GM21447 (cell line): ENCODE results near the gene MCRIP1.

Source experiments
- ATAC-seq: cut with Tn5 transposase; IDR thresholded peaks from one replicate; pipeline ENCODE4 v1.9.1; 2021; ENCODE audit not compliant: unreplicated experiment

MCRIP1 gene

DNA sequence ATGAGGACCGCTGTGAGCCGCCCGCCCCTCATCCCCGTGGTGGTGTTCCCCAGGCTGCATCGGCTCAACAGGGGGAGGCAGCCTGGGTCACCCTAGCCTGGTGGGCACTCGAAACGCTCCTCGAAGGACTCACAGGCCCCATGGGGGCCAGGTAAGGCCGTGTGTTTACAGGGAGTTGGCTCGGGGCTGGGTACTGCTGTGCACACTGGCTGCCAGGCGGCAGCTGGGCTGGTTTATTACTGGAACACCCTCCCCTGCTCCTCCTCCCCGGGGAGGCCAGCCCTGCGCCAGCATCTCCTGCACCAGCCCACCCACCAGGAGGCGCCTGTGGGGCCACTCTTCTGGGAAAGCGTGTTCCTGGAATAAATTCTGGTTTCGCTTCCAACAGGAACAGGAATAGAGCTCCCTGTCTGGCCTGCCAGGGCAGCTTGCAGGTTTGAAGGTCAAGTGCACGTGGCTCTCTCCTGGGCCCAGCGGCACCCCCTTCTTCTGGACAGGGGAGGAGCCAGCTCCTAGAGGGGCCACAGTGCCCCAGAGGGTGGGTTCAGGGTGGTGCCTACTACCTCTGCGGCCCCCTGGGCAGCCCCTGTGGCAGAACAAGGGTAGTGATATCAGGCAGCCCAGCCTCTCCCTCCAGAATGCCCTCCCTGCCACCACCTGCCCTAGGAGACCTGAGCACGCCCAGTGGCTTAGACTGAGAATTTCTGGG lies 11.3 kb downstream of the MCRIP1 start:
- no peak for ATAC-seq

DNA sequence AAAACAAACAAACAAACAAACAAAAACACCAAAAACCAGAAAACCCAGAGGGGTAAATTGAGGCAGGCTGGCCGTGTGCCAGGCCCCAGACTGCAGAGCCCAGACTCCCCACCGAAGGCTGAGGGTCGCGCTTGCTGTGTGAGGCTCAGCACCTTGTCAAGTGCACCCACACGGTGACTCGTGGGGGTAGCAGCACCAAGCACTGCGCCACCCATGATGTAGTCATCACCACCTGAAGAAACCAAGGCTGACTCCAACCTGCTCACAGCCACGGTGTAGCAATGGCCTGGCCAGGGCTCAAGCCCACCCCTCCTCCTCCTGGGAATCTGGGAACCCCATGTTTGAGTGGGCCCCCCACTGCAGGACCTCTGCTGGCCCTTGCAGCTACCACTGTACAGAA lies 11.9 kb downstream of the MCRIP1 start:
- ATAC-seq, result no peak

DNA sequence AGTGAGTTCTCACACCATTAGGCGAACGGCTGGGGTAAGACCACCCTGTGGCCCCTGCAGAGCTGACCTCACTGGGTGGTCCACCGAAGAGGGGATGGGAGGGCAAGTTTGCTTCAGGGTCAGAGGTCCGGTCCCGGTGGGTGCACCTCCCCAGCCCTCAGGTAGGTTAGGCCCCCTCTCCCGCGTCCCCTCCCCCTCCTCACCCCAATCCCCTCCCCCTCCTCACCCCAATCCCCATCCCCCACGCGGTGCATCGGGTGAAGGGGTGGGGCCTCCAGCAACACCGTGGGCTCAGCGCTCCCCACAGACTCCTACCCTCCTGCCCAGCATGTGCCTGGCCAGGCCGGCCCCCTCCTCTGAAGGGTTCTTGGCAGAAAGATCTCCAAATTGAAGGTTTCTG lies 13.4 kb downstream of the MCRIP1 start:
- ATAC-seq, result no peak

DNA sequence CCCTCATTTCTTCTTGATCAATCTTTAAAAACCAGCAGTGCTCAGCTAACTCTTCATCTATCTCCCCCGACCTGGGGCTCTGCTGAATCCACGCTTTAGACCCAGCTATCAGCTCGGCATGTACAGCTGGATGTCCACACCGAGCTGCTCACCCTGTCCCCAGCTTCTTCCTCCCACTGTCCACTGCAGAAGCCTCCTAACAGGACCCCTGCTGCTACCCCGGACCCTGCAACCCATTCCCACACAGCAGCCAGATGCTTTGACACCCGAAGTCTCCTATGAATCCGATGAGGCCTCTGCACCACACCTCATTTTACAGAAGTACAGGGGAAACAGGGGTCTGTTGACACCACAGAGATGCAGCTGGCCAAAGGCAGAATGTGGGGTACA lies 15.3 kb downstream of the MCRIP1 start:
- ATAC-seq, result no peak

DNA sequence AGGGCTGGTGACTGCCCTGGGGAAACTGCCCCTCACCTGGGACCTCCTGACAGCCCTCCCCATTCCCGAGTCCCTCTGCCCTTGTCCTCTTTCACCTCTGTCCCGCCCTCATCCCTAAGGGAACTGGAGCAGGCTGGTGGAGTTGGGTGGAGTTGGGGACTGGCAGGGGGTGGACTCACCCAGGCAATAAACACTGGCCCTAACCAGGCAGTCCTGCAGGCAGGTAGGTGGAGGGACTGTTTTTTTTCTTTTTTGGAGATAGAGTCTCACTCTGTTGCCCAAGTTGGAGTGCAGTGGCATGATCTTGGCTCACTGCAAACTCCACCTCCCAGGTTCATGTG lies 17.5 kb downstream of the MCRIP1 start:
- ATAC-seq, result no peak

DNA sequence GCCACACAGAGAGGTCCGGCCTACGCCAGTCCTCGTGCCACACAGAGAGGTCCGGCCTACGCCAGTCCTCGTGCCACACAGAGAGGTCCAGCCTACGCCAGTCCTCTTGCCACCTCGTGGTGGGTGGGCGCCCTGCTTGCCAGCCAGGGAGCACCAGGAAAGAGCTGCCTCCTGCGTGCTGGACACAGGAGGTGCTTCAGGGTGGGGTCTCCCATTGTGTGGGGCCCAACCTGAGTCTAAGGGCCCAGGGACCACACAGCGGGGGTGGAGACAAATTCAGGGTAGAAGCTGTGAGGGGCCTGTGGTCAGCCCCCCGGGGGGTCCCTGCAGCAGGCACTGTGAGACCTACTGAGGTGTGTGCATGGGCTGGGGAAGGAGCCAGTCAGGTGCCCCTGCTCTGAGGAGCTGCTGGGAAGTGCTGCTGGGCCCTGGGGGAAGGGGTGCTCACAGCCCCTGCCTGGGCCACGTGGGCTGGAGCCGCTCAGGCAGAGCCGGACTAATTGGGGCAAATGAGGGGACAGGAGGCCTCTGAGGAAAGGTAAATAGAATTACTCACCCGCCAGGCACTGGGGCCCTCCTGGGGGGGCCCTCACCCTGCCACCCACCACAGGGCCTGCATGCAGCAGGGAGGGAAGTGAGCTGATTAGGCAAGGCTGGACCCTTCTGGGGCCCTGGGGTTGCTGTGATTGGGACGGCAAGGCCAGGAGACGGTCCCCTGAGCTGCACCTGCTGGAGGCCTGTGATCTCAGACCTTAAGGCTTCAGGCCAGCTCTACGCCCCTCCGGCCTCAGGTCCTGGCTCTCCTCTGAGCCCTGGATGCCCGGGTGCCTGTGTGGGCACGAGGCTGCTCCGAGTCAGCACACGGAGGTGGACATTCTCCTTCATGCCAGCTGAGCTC lies 18.1 kb downstream of the MCRIP1 start:
- ATAC-seq, result no peak

DNA sequence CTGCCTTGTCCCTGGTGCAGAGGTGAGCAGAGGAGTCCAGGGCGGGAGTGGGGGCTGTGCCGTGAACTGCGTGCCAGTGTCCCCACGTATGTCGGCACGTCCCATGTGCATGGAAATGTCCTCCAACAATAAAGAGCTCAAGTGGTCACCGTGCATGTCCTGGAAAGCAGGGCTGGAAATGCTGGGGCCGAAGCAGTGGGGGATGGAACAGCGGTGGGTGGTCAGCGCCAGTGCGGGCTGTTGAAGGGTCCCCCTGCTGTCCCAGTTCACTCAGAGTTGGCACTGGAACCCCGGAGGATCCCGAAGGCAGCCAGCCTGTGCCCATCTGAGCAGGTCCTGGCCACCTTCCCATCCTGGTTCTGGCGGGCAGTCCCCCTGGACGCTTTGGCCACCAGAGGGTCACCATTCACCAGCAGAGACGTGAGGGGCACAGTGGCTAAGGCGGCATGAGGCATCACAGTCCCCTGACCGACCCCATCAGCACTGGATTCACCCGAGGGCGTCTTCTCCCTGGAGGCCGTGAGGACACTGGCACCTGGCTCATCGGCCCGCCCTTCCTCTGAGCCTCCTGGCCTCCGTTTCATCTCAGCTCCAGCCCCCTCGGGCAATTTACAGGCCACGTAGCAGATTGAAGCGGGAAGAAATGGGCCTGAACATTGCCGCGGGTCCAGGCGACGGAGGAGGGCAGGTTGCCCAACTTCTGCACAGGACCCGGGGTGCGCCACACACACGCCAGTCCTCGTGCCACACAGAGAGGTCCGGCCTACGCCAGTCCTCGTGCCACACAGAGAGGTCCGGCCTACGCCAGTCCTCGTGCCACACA lies 19.0 kb downstream of the MCRIP1 start:
- no peak for ATAC-seq

DNA sequence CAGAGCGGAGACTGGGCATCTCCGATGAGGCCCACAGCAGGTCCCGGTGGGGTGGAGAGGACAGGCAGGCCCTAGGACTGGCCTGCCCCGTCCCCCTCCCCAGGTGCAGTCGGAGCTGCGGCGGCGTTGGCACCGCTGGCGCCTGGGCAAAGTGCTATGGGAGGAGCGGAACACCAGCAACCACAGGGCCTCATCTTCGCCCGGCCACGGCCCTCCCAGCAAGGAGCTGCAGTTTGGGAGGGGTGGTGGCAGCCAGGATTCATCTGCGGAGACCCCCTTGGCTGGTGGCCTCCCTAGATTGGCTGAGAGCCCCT lies 19.8 kb downstream of the MCRIP1 start:
- ATAC-seq, result no peak

DNA sequence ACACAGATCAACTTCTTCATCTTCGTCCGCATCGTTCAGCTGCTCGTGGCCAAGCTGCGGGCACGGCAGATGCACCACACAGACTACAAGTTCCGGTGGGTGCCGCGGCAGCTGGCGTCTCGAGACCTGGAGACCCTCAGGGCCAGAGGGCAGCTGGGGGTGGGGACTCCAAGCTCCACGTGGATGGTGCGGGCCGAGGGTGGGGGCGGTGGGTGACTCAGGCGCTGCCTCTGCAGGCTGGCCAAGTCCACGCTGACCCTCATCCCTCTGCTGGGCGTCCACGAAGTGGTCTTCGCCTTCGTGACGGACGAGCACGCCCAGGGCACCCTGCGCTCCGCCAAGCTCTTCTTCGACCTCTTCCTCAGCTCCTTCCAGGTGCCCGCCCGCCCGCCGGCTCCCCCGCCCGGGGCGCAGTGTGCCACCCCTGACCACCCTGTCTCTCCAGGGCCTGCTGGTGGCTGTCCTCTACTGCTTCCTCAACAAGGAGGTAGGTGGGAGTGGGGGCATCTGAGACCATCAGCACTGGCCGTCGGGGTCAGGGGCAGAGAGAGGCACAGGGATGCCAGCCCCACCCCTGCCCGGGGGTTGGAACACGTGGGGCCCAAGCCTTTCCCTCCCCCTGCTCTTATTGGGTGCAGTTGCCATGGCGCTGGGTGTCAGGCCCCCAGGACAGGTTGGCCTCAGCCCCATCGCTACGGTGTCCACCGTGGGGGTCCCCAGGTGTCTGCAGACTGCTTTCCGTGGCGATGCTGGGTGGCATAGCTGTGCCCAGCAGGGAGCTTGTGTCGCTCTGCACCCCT lies 20.3 kb downstream of the MCRIP1 start:
- ATAC-seq, result no peak

DNA sequence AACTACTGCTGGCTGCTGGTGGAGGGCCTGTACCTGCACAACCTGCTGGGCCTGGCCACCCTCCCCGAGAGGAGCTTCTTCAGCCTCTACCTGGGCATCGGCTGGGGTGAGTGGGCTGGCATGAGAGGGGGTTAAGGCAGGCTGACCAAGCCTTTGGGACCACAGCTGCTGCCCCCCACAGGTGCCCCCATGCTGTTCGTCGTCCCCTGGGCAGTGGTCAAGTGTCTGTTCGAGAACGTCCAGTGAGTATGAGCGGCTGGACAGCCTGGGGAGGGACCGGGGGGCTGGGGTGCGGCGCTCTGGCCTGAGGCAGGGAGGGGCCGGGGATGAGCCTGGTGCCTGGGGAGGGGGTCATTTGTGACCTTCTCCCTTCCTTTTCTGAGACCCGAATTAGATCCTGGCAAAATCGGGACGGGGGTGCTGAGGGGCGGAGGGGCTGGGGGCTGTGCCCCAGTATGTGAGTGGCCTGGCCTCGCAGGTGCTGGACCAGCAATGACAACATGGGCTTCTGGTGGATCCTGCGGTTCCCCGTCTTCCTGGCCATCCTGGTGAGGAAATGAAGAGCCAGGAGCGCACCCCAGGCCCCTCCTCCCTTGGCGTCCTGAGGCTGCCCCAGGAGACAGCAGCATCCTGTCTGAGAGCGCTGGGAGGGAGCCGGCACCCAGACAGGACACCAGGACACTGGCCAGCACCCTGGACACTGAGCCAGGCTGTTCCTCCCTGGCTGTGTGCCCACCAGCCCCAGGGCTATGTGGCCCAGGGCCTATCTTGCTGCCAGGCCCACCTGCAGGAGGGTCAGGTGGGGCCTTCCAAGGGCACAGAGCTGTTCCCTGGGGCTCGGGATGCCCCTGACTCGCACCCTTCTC lies 21.2 kb downstream of the MCRIP1 start:
- ATAC-seq, result no peak

DNA sequence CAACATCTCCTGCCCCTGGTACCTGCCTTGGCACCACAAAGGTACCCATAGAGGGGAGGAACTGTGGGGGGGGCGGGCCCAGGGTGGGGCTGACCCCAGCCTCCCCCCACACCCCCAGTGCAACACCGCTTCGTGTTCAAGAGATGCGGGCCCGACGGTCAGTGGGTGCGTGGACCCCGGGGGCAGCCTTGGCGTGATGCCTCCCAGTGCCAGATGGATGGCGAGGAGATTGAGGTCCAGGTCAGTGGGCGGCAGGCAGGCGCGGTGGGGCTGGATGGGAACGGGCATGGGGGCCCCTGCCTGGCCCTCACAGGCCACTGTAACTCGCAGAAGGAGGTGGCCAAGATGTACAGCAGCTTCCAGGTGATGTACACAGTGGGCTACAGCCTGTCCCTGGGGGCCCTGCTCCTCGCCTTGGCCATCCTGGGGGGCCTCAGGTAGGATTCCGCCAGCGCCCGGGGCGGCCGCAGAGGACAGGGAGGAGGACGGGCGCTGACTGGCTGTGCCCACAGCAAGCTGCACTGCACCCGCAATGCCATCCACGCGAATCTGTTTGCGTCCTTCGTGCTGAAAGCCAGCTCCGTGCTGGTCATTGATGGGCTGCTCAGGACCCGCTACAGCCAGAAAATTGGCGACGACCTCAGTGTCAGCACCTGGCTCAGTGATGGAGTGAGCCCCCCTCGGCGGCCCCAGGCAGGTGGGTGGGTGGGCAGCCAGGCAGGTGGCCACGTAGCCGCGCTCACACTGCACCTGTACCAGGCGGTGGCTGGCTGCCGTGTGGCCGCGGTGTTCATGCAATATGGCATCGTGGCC lies 22.0 kb downstream of the MCRIP1 start:
- ATAC-seq, result no peak

DNA sequence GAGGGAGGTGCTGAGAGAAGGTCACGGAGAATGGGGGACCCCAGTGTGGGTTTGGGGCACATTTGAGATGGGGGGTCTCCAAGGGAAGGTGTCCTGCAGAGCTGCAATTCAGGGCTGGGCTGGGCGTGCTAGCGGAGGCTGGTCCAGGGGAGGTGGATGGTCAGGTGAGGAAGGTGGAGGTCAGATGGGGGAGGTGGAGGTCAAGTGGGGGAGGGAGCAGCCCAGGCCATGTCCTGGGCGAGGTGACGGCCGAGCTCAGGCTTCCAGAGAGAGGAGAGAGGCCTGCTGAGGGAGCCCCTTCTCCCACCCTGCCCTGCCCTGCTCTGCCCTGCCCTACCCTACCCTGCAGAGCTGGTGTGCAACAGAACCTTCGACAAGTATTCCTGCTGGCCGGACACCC lies 22.6 kb downstream of the MCRIP1 start:
- no peak for ATAC-seq

DNA sequence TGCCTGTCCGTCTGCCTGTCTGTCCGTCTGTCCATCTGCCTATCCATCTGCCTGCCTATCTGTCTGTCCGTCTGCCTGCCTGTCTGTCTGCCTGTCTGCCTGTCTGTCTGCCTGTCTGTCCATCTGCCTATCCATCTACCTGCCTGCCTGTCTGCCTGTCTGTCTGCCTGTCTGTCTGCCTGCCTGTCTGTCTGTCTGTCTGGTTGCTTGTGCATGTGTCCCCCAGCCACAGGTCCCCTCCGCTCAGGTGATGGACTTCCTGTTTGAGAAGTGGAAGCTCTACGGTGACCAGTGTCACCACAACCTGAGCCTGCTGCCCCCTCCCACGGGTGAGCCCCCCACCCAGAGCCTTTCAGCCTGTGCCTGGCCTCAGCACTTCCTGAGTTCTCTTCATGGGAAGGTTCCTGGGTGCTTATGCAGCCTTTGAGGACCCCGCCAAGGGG lies 23.5 kb downstream of the MCRIP1 start:
- no peak for ATAC-seq

DNA sequence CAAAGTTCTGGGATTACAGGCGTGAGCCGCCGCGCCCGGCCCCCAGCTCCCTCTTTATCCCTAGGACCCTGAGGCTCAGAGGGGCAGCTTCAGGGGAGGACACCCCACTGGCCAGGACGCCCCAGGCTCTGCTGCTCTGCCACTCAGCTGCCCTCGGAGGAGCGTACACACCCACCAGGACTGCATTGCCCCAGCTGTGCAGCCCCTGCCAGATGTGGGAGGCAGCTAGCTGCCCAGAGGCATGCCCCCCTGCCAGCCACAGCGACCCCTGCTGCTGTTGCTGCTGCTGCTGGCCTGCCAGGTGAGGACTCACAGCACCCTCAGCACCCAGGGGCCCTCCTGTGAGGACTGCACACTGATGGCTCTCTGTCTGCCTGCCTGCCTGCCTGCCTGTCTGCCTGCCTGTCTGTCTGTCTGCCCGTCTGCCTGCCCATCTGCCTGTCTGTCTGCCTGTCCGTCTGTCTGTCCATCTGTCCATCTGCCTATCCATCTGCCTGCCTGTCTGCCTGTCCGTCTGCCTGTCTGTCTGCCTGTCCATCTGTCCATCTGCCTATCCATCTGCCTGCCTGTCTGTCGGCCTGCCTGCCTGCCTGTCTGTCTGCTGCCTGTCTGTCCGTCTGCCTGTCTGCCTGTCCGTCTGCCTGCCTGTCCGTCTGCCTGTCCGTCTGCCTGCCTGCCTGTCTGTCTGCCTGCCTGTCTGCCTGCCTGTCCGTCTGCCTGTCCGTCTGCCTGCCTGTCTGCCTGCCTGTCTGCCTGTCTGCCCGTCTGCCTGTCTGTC lies 24.1 kb downstream of the MCRIP1 start:
- ATAC-seq, result no peak

DNA sequence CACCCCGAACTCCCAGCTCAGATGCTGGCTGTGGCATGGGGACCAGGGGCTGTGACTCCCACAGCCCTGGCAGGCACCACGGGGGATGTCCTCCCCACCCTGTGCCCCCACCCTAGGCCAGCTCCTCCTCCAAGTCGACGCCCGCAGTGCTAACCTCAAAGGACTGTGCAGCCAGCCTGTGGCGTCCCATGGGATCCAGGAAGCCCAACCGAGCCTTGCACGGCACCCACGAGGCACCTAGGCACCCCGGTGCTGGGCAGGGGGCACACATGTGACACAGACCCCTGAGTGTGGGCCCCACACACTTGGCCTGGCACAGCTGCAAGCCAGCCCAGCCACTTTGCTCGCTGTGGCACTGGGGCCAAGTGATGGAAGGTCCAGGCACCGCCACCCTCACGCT lies 25.3 kb downstream of the MCRIP1 start:
- ATAC-seq, result no peak

DNA sequence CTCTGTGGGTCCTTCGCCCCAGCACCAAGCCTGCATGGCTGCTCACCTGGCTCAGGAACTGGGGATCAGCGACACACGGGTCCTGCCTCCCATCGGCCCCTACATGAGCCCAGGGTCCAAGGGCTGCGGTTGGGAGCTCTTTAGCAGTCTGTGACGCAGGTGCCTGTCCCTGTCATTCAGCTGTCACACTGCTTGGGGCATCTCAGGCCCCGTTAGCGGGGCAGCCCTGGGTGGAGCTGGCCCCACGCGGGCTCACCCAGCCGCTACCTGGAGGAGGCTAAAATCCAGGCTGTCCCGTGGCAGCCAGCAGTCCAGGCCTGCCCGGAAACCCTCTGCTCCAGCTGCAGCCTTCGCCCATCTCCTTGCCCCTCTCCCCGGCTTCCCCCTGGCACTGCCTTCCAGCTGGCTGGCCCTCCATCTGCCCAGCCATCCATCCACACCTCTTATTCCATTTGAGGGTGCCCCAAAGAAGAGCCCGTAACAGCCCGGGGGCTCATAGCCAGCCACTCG lies 25.8 kb downstream of the MCRIP1 start:
- ATAC-seq, result no peak

DNA sequence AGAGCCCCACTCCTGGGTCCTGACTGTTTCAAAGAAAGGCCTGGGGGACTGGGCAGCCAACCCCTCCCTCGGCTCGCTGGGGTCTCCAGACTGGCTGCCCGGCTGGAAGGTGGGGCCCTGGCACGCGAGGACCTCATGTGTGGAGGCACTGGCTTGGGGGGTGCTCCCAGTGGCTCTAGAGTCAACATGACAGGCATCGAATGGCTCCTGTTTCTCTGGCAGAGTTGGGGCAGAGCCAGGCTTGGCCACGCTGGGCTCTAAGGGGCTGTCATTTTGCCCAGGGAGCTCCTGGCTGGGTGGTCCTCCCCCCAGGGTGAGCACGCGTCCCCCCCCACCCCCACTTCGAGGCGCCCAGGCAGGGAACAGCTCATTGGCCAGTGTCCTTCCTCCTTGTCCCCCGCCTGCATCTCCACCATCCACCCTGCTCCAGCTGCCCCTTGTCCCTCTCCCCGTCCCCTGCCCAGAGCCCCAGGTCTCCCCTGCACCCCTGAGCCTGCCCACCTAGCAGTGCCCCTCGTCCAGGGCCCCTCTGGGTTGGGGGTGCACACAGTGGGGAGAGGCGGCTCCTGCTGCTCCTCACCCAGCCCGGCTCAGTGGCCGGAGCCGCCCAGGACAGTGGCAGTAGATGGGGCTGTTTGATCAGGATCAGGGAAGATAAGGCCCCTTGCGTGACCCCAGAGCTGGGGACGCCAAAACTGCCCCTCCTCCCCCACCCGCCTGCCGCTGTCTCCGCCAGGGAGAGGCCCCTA lies 26.5 kb downstream of the MCRIP1 start:
- no peak for ATAC-seq
